CD4-positive, alpha-beta T cell treated with Interleukin-17A for 4 hours (primary cell): Measurements from ENCODE around the gene CA11.
"Not testable (repeated sequence)": the region's sequence is repeated elsewhere in the genome, so short reads cannot be mapped to it uniquely, and the experiment has no call there.

Source experiments
- DNase-seq: peaks from one replicate; pipeline ENCODE4 v3.0.0-alpha.2; 2020; ENCODE audit warnings: mixed read lengths

The CA11 gene

GRCh38 chr19:48646001-48646721, at the start of gene CA11:
Gene CA11, minus strand, starts transcription at chr19:48646187. Its CDS starts 555 bp downstream, at chr19:48645632.
- peak; percentile 94 for DNase-seq

GRCh38 chr19:48693629-48694028, 47.6 kb upstream of the CA11 start:
- not testable (repeated sequence) for DNase-seq

GRCh38 chr19:48689449-48689848, 43.5 kb upstream of the CA11 start:
- no peak for DNase-seq

GRCh38 chr19:48687776-48688175, 41.8 kb upstream of the CA11 start:
- no peak for DNase-seq

GRCh38 chr19:48686637-48687036, 40.6 kb upstream of the CA11 start:
- not testable (repeated sequence) for DNase-seq

- no peak for DNase-seq
Measured at GRCh38 chr19:48686088-48686487, 40.1 kb upstream of the CA11 start.

- DNase-seq: no peak
Measured at GRCh38 chr19:48685583-48685982, 39.6 kb upstream of the CA11 start.

GRCh38 chr19:48683349-48683748, 37.4 kb upstream of the CA11 start:
- peak; percentile 58 for DNase-seq

GRCh38 chr19:48681127-48681470, 35.1 kb upstream of the CA11 start:
- DNase-seq: no peak

GRCh38 chr19:48680436-48681126, 34.6 kb upstream of the CA11 start:
- DNase-seq: no peak

GRCh38 chr19:48680006-48680405, 34.0 kb upstream of the CA11 start:
- not testable (repeated sequence) for DNase-seq

GRCh38 chr19:48678201-48678600, 32.2 kb upstream of the CA11 start:
- no peak for DNase-seq

- DNase-seq: no peak
Measured at GRCh38 chr19:48676887-48677286, 30.9 kb upstream of the CA11 start.

- DNase-seq: no peak
Measured at GRCh38 chr19:48676487-48676886, 30.5 kb upstream of the CA11 start.

- DNase-seq: peak; percentile 83
Measured at GRCh38 chr19:48674921-48675824, 29.2 kb upstream of the CA11 start.

GRCh38 chr19:48674216-48674809, 28.3 kb upstream of the CA11 start:
- DNase-seq: no peak

- no peak for DNase-seq
Measured at GRCh38 chr19:48673436-48674100, 27.6 kb upstream of the CA11 start.

GRCh38 chr19:48672994-48673393, 27.0 kb upstream of the CA11 start, which contains the start of gene NTN5:
Gene NTN5, minus strand, starts transcription at chr19:48673017. Its CDS starts 2,031 bp downstream, at chr19:48670986.
- DNase-seq: no peak

- DNase-seq: no peak
Measured at GRCh38 chr19:48671446-48671995, 25.5 kb upstream of the CA11 start.

- DNase-seq: no peak
Measured at GRCh38 chr19:48670699-48671445, 24.9 kb upstream of the CA11 start.
